ENCODE measurements around the gene FGF4.

FGF4 gene, protein sequence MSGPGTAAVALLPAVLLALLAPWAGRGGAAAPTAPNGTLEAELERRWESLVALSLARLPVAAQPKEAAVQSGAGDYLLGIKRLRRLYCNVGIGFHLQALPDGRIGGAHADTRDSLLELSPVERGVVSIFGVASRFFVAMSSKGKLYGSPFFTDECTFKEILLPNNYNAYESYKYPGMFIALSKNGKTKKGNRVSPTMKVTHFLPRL

GRCh38 chr11:69775163-69775755 is at the start of gene FGF4:
TSS of gene FGF4 (minus strand) at chr11:69775341. CDS start at chr11:69775084, 257 bp downstream.
- no peak for DNase-seq

GRCh38 chr11:69823641-69824265 is 48.6 kb upstream of the FGF4 start:
- no peak for DNase-seq

GRCh38 chr11:69822676-69823494 is 47.7 kb upstream of the FGF4 start:
- no peak for DNase-seq

DNA sequence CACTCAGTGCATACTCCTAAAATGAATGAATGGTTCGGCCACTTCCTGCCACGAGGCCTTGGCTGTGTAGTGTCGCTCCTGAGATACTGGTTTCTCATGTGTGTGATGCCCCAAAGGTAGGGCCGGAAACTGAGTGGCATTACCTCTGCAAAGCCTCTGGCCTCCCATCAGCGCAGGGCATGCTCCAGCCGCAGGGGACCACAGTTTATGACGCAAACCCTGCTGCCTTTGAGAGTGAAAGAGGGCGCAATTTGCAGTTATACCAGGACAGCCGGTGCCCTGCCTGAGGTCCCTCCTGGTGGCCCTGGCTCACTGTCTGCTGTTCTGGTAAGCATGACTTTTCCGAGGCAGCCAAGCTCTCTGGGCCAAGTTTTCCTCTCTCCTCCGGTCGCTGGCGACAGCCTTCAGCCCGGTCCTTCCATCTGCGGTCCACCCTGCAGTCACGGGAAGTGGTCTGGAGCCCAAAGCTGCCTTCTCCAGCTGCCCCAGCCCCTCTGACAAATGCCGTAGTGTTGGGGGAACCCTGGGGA is 46.4 kb upstream of the FGF4 start:
- no peak for DNase-seq

- DNase-seq = no peak
Observed at GRCh38 chr11:69820441-69820840, 45.3 kb upstream of the FGF4 start.

DNA sequence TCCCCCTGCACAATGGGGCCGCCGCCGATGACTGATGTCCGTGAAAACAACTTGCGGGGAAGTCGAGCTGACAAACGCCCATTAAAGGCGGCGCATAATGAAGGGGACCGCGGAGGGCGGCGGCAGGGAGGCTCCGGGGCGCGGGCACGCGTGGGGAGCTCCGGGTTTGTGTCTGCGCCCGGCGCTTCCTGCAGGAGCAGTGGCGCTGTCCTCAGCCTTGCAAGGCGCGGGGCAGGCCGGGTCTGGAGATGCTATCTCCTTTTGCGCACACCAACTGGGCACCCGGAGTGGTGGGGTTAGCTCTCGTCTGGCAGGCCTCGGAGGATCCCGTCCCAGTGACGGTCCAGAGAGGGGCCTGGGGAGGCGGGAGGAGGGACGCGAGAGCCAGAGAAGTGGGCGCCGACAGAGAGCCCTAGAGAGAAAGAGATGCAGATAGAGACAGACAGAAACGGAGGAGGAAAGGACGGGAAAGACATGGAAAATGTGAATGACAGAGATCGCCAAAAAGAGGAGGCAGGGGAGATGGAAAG is 44.5 kb upstream of the FGF4 start:
- no peak for DNase-seq

DNA sequence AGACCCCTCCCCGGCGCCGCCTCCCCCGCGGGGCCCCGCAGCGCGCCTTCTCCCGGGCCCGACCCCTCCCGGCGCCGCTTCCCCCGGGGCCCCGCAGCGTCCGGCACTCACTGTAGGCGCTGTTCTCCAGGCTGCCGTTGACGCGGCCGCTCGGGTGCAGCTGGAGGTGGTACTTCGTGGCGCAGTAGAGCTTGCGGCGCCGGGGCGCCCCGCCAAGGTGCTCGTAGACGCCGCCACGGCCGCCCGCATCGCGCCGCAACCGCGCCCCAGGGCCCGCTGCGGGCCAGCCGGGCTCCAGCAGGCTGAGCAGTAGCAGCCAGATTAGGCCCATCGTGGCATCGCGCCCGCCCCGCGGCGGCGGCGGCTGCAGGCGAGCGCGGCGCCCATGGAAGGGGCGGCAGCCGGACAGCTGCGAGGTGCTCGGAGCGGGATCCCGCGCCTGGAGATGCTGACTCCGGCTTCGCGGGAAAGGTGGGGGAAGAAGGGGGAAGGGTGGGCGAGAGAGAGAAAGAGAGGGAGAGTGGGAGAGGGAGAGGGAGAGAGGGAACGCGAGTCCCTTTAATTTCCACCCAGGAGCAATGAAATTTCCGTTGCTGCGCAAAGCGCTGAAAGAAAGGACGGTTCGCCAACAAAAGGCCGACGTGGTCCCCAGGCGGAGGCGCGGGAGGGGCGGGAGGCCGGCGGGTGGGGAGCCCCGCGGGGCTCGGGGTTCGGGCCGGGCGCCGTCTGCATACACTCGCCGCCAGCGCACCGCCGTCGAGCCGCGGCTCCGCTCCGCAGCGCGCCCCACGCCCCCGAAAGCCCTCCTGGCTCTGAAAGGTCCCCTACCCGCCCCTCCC is 43.7 kb upstream of the FGF4 start, which contains the start of gene FGF3:
FGF3 (minus strand) TSS at position 814 of the 839 bp plus-strand sequence; CDS start at position 331, 483 bp downstream.
- no peak for DNase-seq

GRCh38 chr11:69818231-69818602 is 43.1 kb upstream of the FGF4 start:
- DNase-seq = no peak

GRCh38 chr11:69817265-69818230 is 42.4 kb upstream of the FGF4 start:
- DNase-seq = no peak

- DNase-seq = no peak
Observed at GRCh38 chr11:69816671-69817070, 41.5 kb upstream of the FGF4 start.

GRCh38 chr11:69815973-69816372 is 40.8 kb upstream of the FGF4 start:
- no peak for DNase-seq

- DNase-seq = no peak
Observed at GRCh38 chr11:69814902-69815301, 39.8 kb upstream of the FGF4 start.

- DNase-seq = no peak
Observed at GRCh38 chr11:69814411-69814810, 39.3 kb upstream of the FGF4 start.

GRCh38 chr11:69813839-69814238 is 38.7 kb upstream of the FGF4 start:
- no peak for DNase-seq

DNA sequence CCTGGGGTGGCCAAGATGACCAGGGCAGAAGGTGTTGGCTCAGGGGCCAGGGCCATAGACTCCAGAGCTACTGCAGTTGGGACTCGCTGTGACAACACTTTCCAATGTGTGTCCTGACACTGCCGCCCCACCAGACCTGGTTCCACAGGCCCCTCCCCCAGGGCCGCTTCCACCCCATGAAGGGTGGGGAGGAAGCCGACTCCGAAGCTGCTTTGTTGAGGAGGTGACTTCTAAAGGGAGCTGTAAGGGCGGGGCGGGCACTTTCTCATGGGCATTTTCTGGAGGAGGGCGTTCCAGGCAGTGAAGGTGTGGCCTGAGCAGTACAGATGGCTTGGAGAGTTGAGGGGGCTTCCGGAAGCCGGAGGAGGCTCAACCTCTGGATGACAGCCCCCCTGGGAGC is 37.8 kb upstream of the FGF4 start:
- DNase-seq = no peak

DNA sequence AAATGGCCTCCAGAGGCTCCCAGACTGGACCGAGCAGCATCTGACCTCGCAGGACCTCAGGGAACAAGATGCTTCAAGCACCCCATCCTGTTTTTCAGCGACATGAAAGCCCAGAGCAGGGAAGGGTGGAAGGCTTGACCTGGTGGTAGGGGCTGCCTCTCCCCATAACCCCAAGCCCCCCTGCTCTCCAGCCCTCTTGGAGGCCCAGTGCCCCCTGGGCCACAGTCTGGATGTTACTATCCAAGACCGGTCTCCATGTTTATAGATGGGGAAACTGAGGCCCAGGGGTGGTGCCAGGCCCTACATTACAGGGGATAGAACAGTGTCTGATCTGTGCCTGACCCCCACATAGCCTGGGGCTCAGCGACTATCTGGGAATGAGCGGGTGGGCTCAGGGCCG is 37.1 kb upstream of the FGF4 start:
- DNase-seq = no peak

- no peak for DNase-seq
Observed at GRCh38 chr11:69811431-69811830, 36.3 kb upstream of the FGF4 start.

GRCh38 chr11:69810289-69811118 is 35.4 kb upstream of the FGF4 start:
- no peak for DNase-seq

- no peak for DNase-seq
Observed at GRCh38 chr11:69808667-69809086, 33.5 kb upstream of the FGF4 start.

Measured in DMS53 (cell line).